Epithelial cell of proximal tubule (primary cell): Measurements from ENCODE around the gene SLAMF9. TPM values are rescaled to one million over a fixed set of nuclear protein-coding genes. Genes with fewer than 3 reads are reported as not detected.

Experiments used
- DNase-seq: peaks from one replicate; pipeline ENCODE4 v3.0.0-alpha.2; 2011; ENCODE audit warnings: low read depth
- H3K4me3 ChIP-seq: 2 replicates; pipeline ENCODE4 v1.5.1; 2011; ENCODE audit warnings: low read depth, mild to moderate bottlenecking, low read length
- CTCF ChIP-seq: conservative IDR thresholded peaks from 2 replicates; pipeline ENCODE4 v1.5.1; 2012; ENCODE audit warnings: low read depth, mild to moderate bottlenecking, low read length
- total RNA-seq: library from RNA; depleted of rRNA; stranded (reverse); fragments of >200 nt; gene quantifications from 2 replicates; pipeline ENCODE4 v1.2.3, GENCODE V29; 2015

SLAMF9 gene
- total RNA-seq, 1 donor from 2014 or later, result not detected

- no peak overlapping the region for H3K4me3 ChIP-seq
- TF ChIP-seq CTCF, result no peak
- no peak for DNase-seq
Measured at GRCh38 chr1:159949981-159950381, 4.1 kb downstream of the SLAMF9 start.

GRCh38 chr1:159949123-159949522 is 4.9 kb downstream of the SLAMF9 start:
- DNase-seq, result no peak

DNA sequence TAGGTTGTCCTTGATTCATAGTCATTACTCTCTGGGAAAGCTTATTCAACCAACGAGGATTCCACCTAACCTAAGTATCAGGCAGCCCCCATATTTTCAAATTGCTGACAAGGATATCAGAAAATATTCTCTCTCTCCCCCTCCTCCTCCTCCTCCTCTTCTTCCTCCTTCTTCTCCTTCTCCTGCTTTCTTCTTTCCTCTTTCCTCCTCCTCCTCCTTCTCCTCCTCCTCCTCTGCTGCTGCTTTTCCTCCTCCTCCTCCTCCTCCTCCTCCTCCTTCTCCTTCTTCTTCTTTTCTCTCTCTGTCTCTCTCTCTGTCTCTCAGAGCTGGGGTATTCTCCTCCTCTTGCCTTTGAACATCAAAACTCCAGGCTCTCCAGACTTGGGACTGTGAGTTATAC is 6.1 kb downstream of the SLAMF9 start:
- no peak overlapping the region for H3K4me3 ChIP-seq
- TF ChIP-seq CTCF, result no peak
- no peak for DNase-seq

More at GRCh38 chr1:159949123-159949522, 4.9 kb downstream of the SLAMF9 start:
- no peak for TF ChIP-seq CTCF
- no peak overlapping the region for H3K4me3 ChIP-seq

GRCh38 chr1:159946242-159947187 is 7.5 kb downstream of the SLAMF9 start:
- TF ChIP-seq CTCF, result no peak
- H3K4me3 ChIP-seq, result no peak overlapping the region
- DNase-seq, result no peak

DNA sequence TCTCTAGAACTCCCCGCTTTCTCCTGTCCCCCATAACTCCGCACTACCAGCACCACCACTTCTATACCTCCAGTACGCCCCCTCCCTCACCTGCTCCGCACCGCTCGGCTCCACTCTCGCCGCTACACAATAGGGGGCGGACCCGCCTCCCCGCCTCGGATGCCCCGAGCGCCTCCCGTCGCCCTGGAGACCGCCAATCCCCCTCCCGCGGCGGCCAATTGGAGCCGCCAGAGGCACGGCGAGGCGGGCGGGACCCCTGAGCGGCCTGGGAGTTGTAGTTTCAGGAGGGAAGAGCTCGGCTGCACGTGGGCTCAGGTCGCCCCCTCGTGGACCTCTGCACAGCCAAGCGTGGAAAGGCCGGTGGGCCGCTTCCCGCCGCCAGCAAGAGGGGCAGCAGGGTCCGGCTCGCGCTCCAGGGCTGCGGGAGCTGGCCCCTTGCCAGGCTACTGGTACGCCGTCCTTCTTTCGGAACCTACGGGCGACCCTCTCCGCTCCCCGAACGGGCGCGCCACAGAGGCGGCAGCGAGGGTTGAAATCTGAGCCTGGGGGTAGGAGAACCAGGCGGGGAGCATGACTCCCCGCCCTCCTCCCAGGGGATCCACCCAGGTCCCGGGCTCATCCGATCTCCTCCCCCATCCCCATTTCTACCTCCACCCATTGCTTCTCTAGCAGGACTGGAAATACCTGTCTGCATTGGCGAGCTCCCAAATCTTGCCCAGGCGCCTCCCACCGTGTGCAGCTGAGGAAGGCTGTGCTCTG is 8.4 kb downstream of the SLAMF9 start, which contains the start of gene IGSF9:
TSS of gene IGSF9 (minus strand) at position 131 of the 759 bp plus-strand sequence. CDS start 2,159 bp downstream, outside the sequence.
- no peak for DNase-seq
- H3K4me3 ChIP-seq, result peak within 1 kb of the TSS; percentile 14
- no peak for TF ChIP-seq CTCF

- no peak overlapping the region for H3K4me3 ChIP-seq
- TF ChIP-seq CTCF, result no peak
- no peak for DNase-seq
Measured at GRCh38 chr1:159944623-159945455, 9.2 kb downstream of the SLAMF9 start.
